B cell (primary cell): ENCODE measurements around the gene VCX3B. TPM values are rescaled to one million over a fixed set of nuclear protein-coding genes. Genes with fewer than 3 reads are reported as not detected.

Source experiments
- ATAC-seq: fragments of 200-7000 bp; cut with Tn5 transposase; one replicate; pipeline ENCODE4 v1.10.0; 2021; ENCODE audit warnings: low read depth, mild to moderate bottlenecking, moderate number of reproducible peaks, moderate library complexity
- CTCF ChIA-PET: fragments of 350-600 bp; sonication (Branson Sonifier 250); formaldehyde crosslinking; loops from one replicate; lab custom pipeline; 2021; ENCODE audit warnings: antibody characterized with exemption, inconsistent platforms; lab: Charles Lee
- POLR2A ChIA-PET: fragments of 350-600 bp; sonication (Branson Sonifier 250); formaldehyde crosslinking; loops from one replicate; lab custom pipeline; 2021; ENCODE audit warnings: antibody characterized with exemption; lab: Charles Lee
- DNase-seq: peaks from one replicate; pipeline ENCODE4 v3.0.0; 2013
- H2AFZ ChIP-seq: 2 replicates; pipeline ENCODE4 v1.6.1; 2012; ENCODE audit warnings: mild to moderate bottlenecking, low read depth, low read length; ENCODE audit not compliant: insufficient read depth, poor library complexity, severe bottlenecking
- H3K27ac ChIP-seq, 2 donors: 1 replicate in 1 of 2; 2 replicates in 1 of 2; pipeline ENCODE4 v1.5.1; 2012 to 2013; ENCODE audit warnings: low read length in 2 of 2, mild to moderate bottlenecking in 2 of 2, moderate library complexity in 1 of 2
- H3K27me3 ChIP-seq, 4 experiments: fragments of 200-600 bp in 1 of 4; sonication (generic) in 1 of 4; replicated peaks in 1 of 4; 1 replicate in 2 of 4; 2 replicates in 2 of 4; pipeline versions ENCODE4 v1.6.1 to v1.7.0; 2013 to 2016; ENCODE audit warnings: low read length in 3 of 4, mild to moderate bottlenecking in 2 of 4, mixed read lengths in 1 of 4, moderate library complexity in 1 of 4; ENCODE audit not compliant: insufficient read depth in 4 of 4, control insufficient read depth in 3 of 4; ENCODE audit errors: control extremely low read depth in 1 of 4
- H3K36me3 ChIP-seq, 2 experiments: replicated peaks in 1 of 2; 1 replicate in 1 of 2; 2 replicates in 1 of 2; pipeline versions ENCODE4 v1.6.1 to v1.7.1; 2013; ENCODE audit warnings: low read length in 1 of 2; ENCODE audit not compliant: insufficient read depth in 2 of 2, control insufficient read depth in 1 of 2; ENCODE audit errors: control extremely low read depth in 1 of 2, extremely low read depth in 1 of 2
- H3K4me1 ChIP-seq, 2 donors: fragments of 200-600 bp in 1 of 2; sonication (generic) in 1 of 2; 1 replicate in 1 of 2; 2 replicates in 1 of 2; pipeline versions ENCODE4 v1.5.1 to v1.6.1; 2013 to 2017; ENCODE audit warnings: low read length in 2 of 2; ENCODE audit not compliant: control insufficient read depth in 2 of 2, insufficient read depth in 2 of 2
- H3K4me2 ChIP-seq: replicated peaks from 2 replicates; pipeline ENCODE3; 2012; ENCODE audit warnings: mild to moderate bottlenecking, low read depth, low read length; ENCODE audit not compliant: poor library complexity, severe bottlenecking
- H3K4me3 ChIP-seq, 5 experiments: fragments of 200-600 bp in 1 of 5; sonication (generic) in 1 of 5; 1 replicate in 3 of 5; 2 replicates in 2 of 5; pipeline versions ENCODE4 v1.5.1 to v1.7.0; 2011 to 2016; ENCODE audit warnings: low read length in 4 of 5, mild to moderate bottlenecking in 4 of 5, low read depth in 2 of 5, control low read depth in 1 of 5, moderate library complexity in 1 of 5; ENCODE audit not compliant: insufficient read depth in 1 of 5; ENCODE audit errors: control extremely low read depth in 1 of 5, extremely low read depth in 1 of 5
- H3K79me2 ChIP-seq: fragments of 200-600 bp; sonication (generic); one replicate; pipeline ENCODE4 v1.6.0; 2016; ENCODE audit warnings: low read length; ENCODE audit not compliant: control insufficient read depth, insufficient read depth
- H3K9ac ChIP-seq: fragments of 200-600 bp; sonication (generic); 2 replicates; pipeline ENCODE4 v1.6.1; 2017; ENCODE audit warnings: mild to moderate bottlenecking, low read length, moderate library complexity
- H3K9me3 ChIP-seq, 3 donors: one replicate each; pipeline versions ENCODE4 v1.6.1 to v1.7.1; 2013; ENCODE audit warnings: low read length in 2 of 3; ENCODE audit not compliant: control insufficient read depth in 2 of 3, insufficient read depth in 1 of 3; ENCODE audit errors: control extremely low read depth in 1 of 3
- H4K20me1 ChIP-seq: 2 replicates; pipeline ENCODE4 v1.6.0; 2012; ENCODE audit warnings: mild to moderate bottlenecking, low read length; ENCODE audit not compliant: insufficient read depth, control insufficient read depth, poor library complexity, severe bottlenecking
- H3K27ac Mint-ChIP-seq: one replicate; pipeline ENCODE4 v1.8.0; 2021; ENCODE audit warnings: mixed read lengths
- H3K27me3 Mint-ChIP-seq: one replicate; pipeline ENCODE4 v1.8.0; 2021; ENCODE audit warnings: mixed read lengths
- H3K4me1 Mint-ChIP-seq: one replicate; pipeline ENCODE4 v1.8.0; 2021; ENCODE audit warnings: mixed read lengths
- H3K4me3 Mint-ChIP-seq: one replicate; pipeline ENCODE4 v1.8.0; 2021; ENCODE audit warnings: mixed read lengths
- H3K9me3 Mint-ChIP-seq: one replicate; pipeline ENCODE4 v1.8.0; 2022; ENCODE audit warnings: mixed read lengths; ENCODE audit not compliant: insufficient read depth
- CTCF ChIP-seq: fragments of 200-600 bp; IDR thresholded peaks from one replicate; pipeline ENCODE4 v1.8.0; 2022; ENCODE audit warnings: antibody characterized with exemption, mild to moderate bottlenecking
- EZH2 ChIP-seq: IDR thresholded peaks from 2 replicates; pipeline ENCODE4 v1.6.1; 2012; ENCODE audit warnings: borderline replicate concordance, low read depth, mild to moderate bottlenecking, moderate library complexity, low read length; ENCODE audit not compliant: insufficient read depth, poor library complexity, severe bottlenecking
- WGBS: methylation state at CpG from one replicate; pipeline ENCODE4 v1.1.5; 2013; ENCODE audit warnings: missing lambda C conversion rate; ENCODE audit not compliant: insufficient coverage; 5-methylcytosine and 5-hydroxymethylcytosine counted together
- intact Hi-C: fragments of 100-400 bp; cut with micrococcal nuclease; formaldehyde crosslinking; loops from one replicate; pipeline ENCODE4 v1.10.0; 2022
- polyA plus RNA-seq: library from polyadenylated mRNA; depleted of rRNA; stranded (reverse); fragments of >200 nt; gene quantifications from 2 replicates; pipeline ENCODE4 v1.2.3, GENCODE V29; 2012
- total RNA-seq, 2 donors: library from RNA; stranded (reverse); fragments of 120-200 nt in 1 of 2; gene quantifications; 1 replicate in 1 of 2; 2 replicates in 1 of 2; pipeline versions ENCODE4 v1.2.3 to v1.2.4, GENCODE V29; 2013 to 2022

The VCX3B gene
- total and polyA plus RNA-seq, 2 donors (not counting 1 experiment from before 2014, with no cell fraction given): not detected

- POLR2A ChIA-PET: no interaction called here
- TF ChIP-seq EZH2: no peak
- TF ChIP-seq CTCF: no peak
- DNase-seq: no peak
- Histone ChIP-seq H3K4me2 (no peak overlapping the region), H3K4me1 (no peaks in the 10 kb centered on the region), H3K9ac (no peak overlapping the region), H2AFZ (no peak overlapping the region), H3K79me2 (no peaks in the 10 kb centered on the region), H4K20me1 (no peaks in the 10 kb centered on the region), H3K27ac (no peak overlapping the region), H3K9me3 (no peaks in the 10 kb centered on the region), H3K27me3 (no peaks in the 10 kb centered on the region), H3K4me3 (no peak overlapping the region), H3K36me3 (no peaks in the 10 kb centered on the region)
- intact Hi-C loops: no loop called here
- H3K27me3 Mint-ChIP-seq: no peaks in the 10 kb centered on the region
- H3K4me3 Mint-ChIP-seq: no peak overlapping the region
- no CpG with 5 or more reads among the region's 3 CpGs for WGBS
- no peaks in the 10 kb centered on the region for H3K9me3 Mint-ChIP-seq
- H3K27ac Mint-ChIP-seq: no peak overlapping the region
- ATAC-seq: no peak
- CTCF ChIA-PET: no interaction called here
- H3K4me1 Mint-ChIP-seq: no peaks in the 10 kb centered on the region
These were observed 11.0 kb upstream of the VCX3B start for GRCh38 chrX:8453611-8454010.

GRCh38 chrX:8455557-8455956, 9.1 kb upstream of the VCX3B start:
- Mint-ChIP-seq H3K4me3 (no peak overlapping the region), H3K4me1 (no peaks in the 10 kb centered on the region), H3K27ac (no peak overlapping the region), H3K27me3 (no peaks in the 10 kb centered on the region), H3K9me3 (no peaks in the 10 kb centered on the region)
- CTCF ChIA-PET: no interaction called here
- Histone ChIP-seq H3K9ac (no peak overlapping the region), H3K4me3 (no peak overlapping the region), H3K4me1 (no peaks in the 10 kb centered on the region), H3K27ac (no peak overlapping the region), H3K4me2 (no peak overlapping the region), H3K27me3 (no peaks in the 10 kb centered on the region), H3K36me3 (no peaks in the 10 kb centered on the region), H2AFZ (no peak overlapping the region), H3K79me2 (no peaks in the 10 kb centered on the region), H3K9me3 (peaks cover 0 to 5% (median 0%) of the 10 kb centered on the region in 3 donors), H4K20me1 (no peaks in the 10 kb centered on the region)
- 100% methylated on average over 2 of the region's 4 CpGs for WGBS
- POLR2A ChIA-PET: no interaction called here
- TF ChIP-seq EZH2 (no peak), CTCF (no peak)
- intact Hi-C loops: no loop called here
- DNase-seq (no peak), ATAC-seq (no peak)
